HEK293 (cell line): ENCODE measurements around the gene WRAP53.

ENCODE experiments used
- CTCF ChIP-seq: fragments of 450-650 bp; formaldehyde crosslinking; IDR thresholded peaks from 2 replicates; pipeline ENCODE4 v1.5.1; 2016; ENCODE audit warnings: missing biosample characterization, missing genetic modification characterization
- ELK4 ChIP-seq: IDR thresholded peaks from 2 replicates; pipeline ENCODE4 v1.6.1; 2011; ENCODE audit warnings: mild to moderate bottlenecking, low read depth, low read length, borderline replicate concordance
- GFI1B ChIP-seq: fragments of 450-650 bp; formaldehyde crosslinking; IDR thresholded peaks from 2 replicates; pipeline ENCODE4 v1.5.1; 2016; ENCODE audit warnings: missing biosample characterization, missing genetic modification characterization
- SCRT1 ChIP-seq: fragments of 450-650 bp; formaldehyde crosslinking; IDR thresholded peaks from 2 replicates; pipeline ENCODE4 v1.5.1; 2016; ENCODE audit warnings: missing biosample characterization, missing genetic modification characterization, borderline replicate concordance
- SCRT2 ChIP-seq: fragments of 450-650 bp; formaldehyde crosslinking; IDR thresholded peaks from 2 replicates; pipeline ENCODE4 v1.5.1; 2016; ENCODE audit warnings: missing biosample characterization, missing genetic modification characterization
- ZBTB17 ChIP-seq: fragments of 450-650 bp; formaldehyde crosslinking; IDR thresholded peaks from 2 replicates; pipeline ENCODE4 v1.5.1; 2016; ENCODE audit warnings: missing biosample characterization, missing genetic modification characterization
- ZBTB20 ChIP-seq: fragments of 450-650 bp; formaldehyde crosslinking; IDR thresholded peaks from 2 replicates; pipeline ENCODE4 v1.5.1; 2016; ENCODE audit warnings: missing biosample characterization, missing genetic modification characterization
- ZEB2 ChIP-seq: fragments of 450-650 bp; formaldehyde crosslinking; IDR thresholded peaks from 2 replicates; pipeline ENCODE4 v1.5.1; 2016; ENCODE audit warnings: missing biosample characterization, missing genetic modification characterization
- ZFP69B ChIP-seq: fragments of 450-650 bp; formaldehyde crosslinking; IDR thresholded peaks from 2 replicates; pipeline ENCODE4 v1.5.1; 2016; ENCODE audit warnings: missing biosample characterization, missing genetic modification characterization
- ZNF140 ChIP-seq: fragments of 450-650 bp; formaldehyde crosslinking; IDR thresholded peaks from 2 replicates; pipeline ENCODE4 v1.5.1; 2016; ENCODE audit warnings: missing biosample characterization, missing genetic modification characterization
- ZNF202 ChIP-seq: fragments of 450-650 bp; formaldehyde crosslinking; IDR thresholded peaks from 2 replicates; pipeline ENCODE4 v1.5.1; 2016; ENCODE audit warnings: missing biosample characterization, missing genetic modification characterization, borderline replicate concordance
- ZNF211 ChIP-seq: fragments of 450-650 bp; formaldehyde crosslinking; IDR thresholded peaks from 2 replicates; pipeline ENCODE4 v1.5.1; 2016; ENCODE audit warnings: low read depth, missing biosample characterization, missing genetic modification characterization
- ZNF24 ChIP-seq: fragments of 450-650 bp; formaldehyde crosslinking; IDR thresholded peaks from 2 replicates; pipeline ENCODE4 v1.5.1; 2016; ENCODE audit warnings: missing biosample characterization, missing genetic modification characterization
- ZNF366 ChIP-seq: fragments of 450-650 bp; formaldehyde crosslinking; conservative IDR thresholded peaks from 2 replicates; pipeline ENCODE4 v1.5.1; 2016; ENCODE audit warnings: missing biosample characterization, missing genetic modification characterization
- ZNF37A ChIP-seq: fragments of 450-650 bp; IDR thresholded peaks from 2 replicates; pipeline ENCODE4 v1.5.1; 2018; ENCODE audit warnings: missing biosample characterization, missing genetic modification characterization
- ZNF677 ChIP-seq: fragments of 450-650 bp; IDR thresholded peaks from 2 replicates; pipeline ENCODE4 v1.5.0; 2018; ENCODE audit warnings: missing biosample characterization, mild to moderate bottlenecking, missing genetic modification characterization, moderate library complexity
- ZSCAN18 ChIP-seq: fragments of 450-650 bp; formaldehyde crosslinking; IDR thresholded peaks from 2 replicates; pipeline ENCODE4 v1.5.1; 2016; ENCODE audit warnings: missing biosample characterization, missing genetic modification characterization
- ZSCAN23 ChIP-seq: fragments of 450-650 bp; formaldehyde crosslinking; IDR thresholded peaks from 2 replicates; pipeline ENCODE4 v1.5.1; 2016; ENCODE audit warnings: missing biosample characterization, missing genetic modification characterization
- TF ChIP-seq, protein P1 (sequence below): fragments of 450-650 bp; formaldehyde crosslinking; IDR thresholded peaks from 2 replicates; pipeline ENCODE4 v1.5.1; 2016; ENCODE audit warnings: missing biosample characterization, missing genetic modification characterization
- TF ChIP-seq, protein P2 (sequence below): fragments of 450-650 bp; formaldehyde crosslinking; IDR thresholded peaks from 2 replicates; pipeline ENCODE4 v1.5.1; 2016; ENCODE audit warnings: missing biosample characterization, missing genetic modification characterization
- TF ChIP-seq, protein P3 (sequence below): fragments of 450-650 bp; formaldehyde crosslinking; IDR thresholded peaks from 2 replicates; pipeline ENCODE4 v1.5.1; 2016; ENCODE audit warnings: missing biosample characterization, missing genetic modification characterization
- TF ChIP-seq, protein P4 (sequence below): fragments of 450-650 bp; formaldehyde crosslinking; IDR thresholded peaks from 2 replicates; pipeline ENCODE4 v1.5.1; 2016; ENCODE audit warnings: missing biosample characterization, missing genetic modification characterization, low read depth
- TF ChIP-seq, protein P5 (sequence below): fragments of 450-650 bp; formaldehyde crosslinking; IDR thresholded peaks from 2 replicates; pipeline ENCODE4 v1.5.1; 2016; ENCODE audit warnings: missing biosample characterization, missing genetic modification characterization
- TF ChIP-seq, protein P6 (sequence below): fragments of 450-650 bp; formaldehyde crosslinking; IDR thresholded peaks from 2 replicates; pipeline ENCODE4 v1.5.1; 2016; ENCODE audit warnings: missing biosample characterization, missing genetic modification characterization
- TF ChIP-seq, protein P7 (sequence below): fragments of 450-650 bp; formaldehyde crosslinking; IDR thresholded peaks from 2 replicates; pipeline ENCODE4 v1.5.1; 2017; ENCODE audit warnings: missing biosample characterization, missing genetic modification characterization

WRAP53 gene

GRCh38 chr17:7650509-7651096 lies 37.7 kb upstream of the WRAP53 start, which contains the start of gene ATP1B2 (continued):
- TF ChIP-seq ZSCAN23 (tag by site-specific recombination) (no peak), GFI1B (tag by site-specific recombination) (no peak), ZSCAN18 (no peak), ZNF140 (tag by site-specific recombination) (no peak), ZBTB20 (tag by site-specific recombination) (no peak; the same call in 1 of the 2 replicates), ZEB2 (no peak), ZNF211 (tag by site-specific recombination) (no peak), ZNF37A (tag by site-specific recombination) (no peak), ZNF202 (tag by site-specific recombination) (no peak), CTCF (tag by site-specific recombination) (no peak), ZFP69B (tag by site-specific recombination) (no peak), ZNF24 (tag by site-specific recombination) (no peak), ZNF366 (tag by site-specific recombination) (peak; percentile 59), SCRT2 (no peak), ZNF677 (tag by site-specific recombination) (no peak), ELK4 (no peak), SCRT1 (tag by site-specific recombination) (no peak), ZBTB17 (tag by site-specific recombination) (peak; percentile 87)
- TF ChIP-seq, protein P1, sequence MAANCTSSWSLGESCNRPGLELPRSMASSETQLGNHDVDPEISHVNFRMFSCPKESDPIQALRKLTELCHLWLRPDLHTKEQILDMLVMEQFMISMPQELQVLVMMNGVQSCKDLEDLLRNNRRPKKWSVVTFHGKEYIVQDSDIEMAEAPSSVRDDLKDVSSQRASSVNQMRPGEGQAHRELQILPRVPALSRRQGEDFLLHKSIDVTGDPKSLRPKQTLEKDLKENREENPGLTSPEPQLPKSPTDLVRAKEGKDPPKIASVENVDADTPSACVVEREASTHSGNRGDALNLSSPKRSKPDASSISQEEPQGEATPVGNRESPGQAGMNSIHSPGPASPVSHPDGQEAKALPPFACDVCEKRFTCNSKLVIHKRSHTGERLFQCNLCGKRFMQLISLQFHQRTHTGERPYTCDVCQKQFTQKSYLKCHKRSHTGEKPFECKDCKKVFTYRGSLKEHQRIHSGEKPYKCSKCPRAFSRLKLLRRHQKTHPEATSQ = no peak
- TF ChIP-seq, protein P2, sequence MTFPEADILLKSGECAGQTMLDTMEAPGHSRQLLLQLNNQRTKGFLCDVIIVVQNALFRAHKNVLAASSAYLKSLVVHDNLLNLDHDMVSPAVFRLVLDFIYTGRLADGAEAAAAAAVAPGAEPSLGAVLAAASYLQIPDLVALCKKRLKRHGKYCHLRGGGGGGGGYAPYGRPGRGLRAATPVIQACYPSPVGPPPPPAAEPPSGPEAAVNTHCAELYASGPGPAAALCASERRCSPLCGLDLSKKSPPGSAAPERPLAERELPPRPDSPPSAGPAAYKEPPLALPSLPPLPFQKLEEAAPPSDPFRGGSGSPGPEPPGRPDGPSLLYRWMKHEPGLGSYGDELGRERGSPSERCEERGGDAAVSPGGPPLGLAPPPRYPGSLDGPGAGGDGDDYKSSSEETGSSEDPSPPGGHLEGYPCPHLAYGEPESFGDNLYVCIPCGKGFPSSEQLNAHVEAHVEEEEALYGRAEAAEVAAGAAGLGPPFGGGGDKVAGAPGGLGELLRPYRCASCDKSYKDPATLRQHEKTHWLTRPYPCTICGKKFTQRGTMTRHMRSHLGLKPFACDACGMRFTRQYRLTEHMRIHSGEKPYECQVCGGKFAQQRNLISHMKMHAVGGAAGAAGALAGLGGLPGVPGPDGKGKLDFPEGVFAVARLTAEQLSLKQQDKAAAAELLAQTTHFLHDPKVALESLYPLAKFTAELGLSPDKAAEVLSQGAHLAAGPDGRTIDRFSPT = no peak
- TF ChIP-seq, protein P3, sequence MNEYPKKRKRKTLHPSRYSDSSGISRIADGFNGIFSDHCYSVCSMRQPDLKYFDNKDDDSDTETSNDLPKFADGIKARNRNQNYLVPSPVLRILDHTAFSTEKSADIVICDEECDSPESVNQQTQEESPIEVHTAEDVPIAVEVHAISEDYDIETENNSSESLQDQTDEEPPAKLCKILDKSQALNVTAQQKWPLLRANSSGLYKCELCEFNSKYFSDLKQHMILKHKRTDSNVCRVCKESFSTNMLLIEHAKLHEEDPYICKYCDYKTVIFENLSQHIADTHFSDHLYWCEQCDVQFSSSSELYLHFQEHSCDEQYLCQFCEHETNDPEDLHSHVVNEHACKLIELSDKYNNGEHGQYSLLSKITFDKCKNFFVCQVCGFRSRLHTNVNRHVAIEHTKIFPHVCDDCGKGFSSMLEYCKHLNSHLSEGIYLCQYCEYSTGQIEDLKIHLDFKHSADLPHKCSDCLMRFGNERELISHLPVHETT = no peak
- TF ChIP-seq, protein P4, sequence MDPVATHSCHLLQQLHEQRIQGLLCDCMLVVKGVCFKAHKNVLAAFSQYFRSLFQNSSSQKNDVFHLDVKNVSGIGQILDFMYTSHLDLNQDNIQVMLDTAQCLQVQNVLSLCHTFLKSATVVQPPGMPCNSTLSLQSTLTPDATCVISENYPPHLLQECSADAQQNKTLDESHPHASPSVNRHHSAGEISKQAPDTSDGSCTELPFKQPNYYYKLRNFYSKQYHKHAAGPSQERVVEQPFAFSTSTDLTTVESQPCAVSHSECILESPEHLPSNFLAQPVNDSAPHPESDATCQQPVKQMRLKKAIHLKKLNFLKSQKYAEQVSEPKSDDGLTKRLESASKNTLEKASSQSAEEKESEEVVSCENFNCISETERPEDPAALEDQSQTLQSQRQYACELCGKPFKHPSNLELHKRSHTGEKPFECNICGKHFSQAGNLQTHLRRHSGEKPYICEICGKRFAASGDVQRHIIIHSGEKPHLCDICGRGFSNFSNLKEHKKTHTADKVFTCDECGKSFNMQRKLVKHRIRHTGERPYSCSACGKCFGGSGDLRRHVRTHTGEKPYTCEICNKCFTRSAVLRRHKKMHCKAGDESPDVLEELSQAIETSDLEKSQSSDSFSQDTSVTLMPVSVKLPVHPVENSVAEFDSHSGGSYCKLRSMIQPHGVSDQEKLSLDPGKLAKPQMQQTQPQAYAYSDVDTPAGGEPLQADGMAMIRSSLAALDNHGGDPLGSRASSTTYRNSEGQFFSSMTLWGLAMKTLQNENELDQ (tag by site-specific recombination) = no peak
- TF ChIP-seq, protein P5, sequence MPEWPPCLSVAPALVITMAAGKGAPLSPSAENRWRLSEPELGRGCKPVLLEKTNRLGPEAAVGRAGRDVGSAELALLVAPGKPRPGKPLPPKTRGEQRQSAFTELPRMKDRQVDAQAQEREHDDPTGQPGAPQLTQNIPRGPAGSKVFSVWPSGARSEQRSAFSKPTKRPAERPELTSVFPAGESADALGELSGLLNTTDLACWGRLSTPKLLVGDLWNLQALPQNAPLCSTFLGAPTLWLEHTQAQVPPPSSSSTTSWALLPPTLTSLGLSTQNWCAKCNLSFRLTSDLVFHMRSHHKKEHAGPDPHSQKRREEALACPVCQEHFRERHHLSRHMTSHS (tag by site-specific recombination) = no peak
- TF ChIP-seq, protein P6, sequence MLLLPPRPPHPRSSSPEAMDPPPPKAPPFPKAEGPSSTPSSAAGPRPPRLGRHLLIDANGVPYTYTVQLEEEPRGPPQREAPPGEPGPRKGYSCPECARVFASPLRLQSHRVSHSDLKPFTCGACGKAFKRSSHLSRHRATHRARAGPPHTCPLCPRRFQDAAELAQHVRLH = no peak
- TF ChIP-seq, protein P7, sequence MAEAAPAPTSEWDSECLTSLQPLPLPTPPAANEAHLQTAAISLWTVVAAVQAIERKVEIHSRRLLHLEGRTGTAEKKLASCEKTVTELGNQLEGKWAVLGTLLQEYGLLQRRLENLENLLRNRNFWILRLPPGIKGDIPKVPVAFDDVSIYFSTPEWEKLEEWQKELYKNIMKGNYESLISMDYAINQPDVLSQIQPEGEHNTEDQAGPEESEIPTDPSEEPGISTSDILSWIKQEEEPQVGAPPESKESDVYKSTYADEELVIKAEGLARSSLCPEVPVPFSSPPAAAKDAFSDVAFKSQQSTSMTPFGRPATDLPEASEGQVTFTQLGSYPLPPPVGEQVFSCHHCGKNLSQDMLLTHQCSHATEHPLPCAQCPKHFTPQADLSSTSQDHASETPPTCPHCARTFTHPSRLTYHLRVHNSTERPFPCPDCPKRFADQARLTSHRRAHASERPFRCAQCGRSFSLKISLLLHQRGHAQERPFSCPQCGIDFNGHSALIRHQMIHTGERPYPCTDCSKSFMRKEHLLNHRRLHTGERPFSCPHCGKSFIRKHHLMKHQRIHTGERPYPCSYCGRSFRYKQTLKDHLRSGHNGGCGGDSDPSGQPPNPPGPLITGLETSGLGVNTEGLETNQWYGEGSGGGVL = peak; percentile 81
